HG02642 (cell line): ENCODE data around the gene NCOA7.
"Not testable (repeated sequence)": the region's sequence is repeated elsewhere in the genome, so short reads cannot be mapped to it uniquely, and the experiment has no call there.

Experiments used
- ATAC-seq: cut with Tn5 transposase; IDR thresholded peaks from one replicate; pipeline ENCODE4 v1.9.1; 2021; ENCODE audit warnings: mild to moderate bottlenecking; ENCODE audit not compliant: unreplicated experiment, poor library complexity

The NCOA7 gene

GRCh38 chr6:125832391-125833117 is 41.8 kb downstream of the NCOA7 start:
- peak; percentile 31 for ATAC-seq

- ATAC-seq: peak; percentile 75
Observed at GRCh38 chr6:125834348-125834747, 43.6 kb downstream of the NCOA7 start.

- ATAC-seq: no peak
Observed at GRCh38 chr6:125835221-125835744, 44.5 kb downstream of the NCOA7 start.

- ATAC-seq: no peak
Observed at GRCh38 chr6:125836466-125836865, 45.7 kb downstream of the NCOA7 start.

GRCh38 chr6:125839471-125839870 is 48.7 kb downstream of the NCOA7 start:
- no peak for ATAC-seq

- ATAC-seq: no peak
Observed at GRCh38 chr6:125839879-125840278, 49.1 kb downstream of the NCOA7 start.

- ATAC-seq: no peak
Observed at GRCh38 chr6:125841356-125842090, 50.8 kb downstream of the NCOA7 start.

- ATAC-seq: no peak
Observed at GRCh38 chr6:125842091-125842626, 51.4 kb downstream of the NCOA7 start.

GRCh38 chr6:125843593-125843992 is 52.8 kb downstream of the NCOA7 start:
- ATAC-seq: no peak

- ATAC-seq: no peak
Observed at GRCh38 chr6:125844989-125845388, 54.2 kb downstream of the NCOA7 start.

GRCh38 chr6:125846292-125847024 is 55.7 kb downstream of the NCOA7 start:
- no peak for ATAC-seq

GRCh38 chr6:125848286-125848685 is 57.5 kb downstream of the NCOA7 start:
- ATAC-seq: not testable (repeated sequence)

- ATAC-seq: no peak
Observed at GRCh38 chr6:125850361-125850760, 59.6 kb downstream of the NCOA7 start.

GRCh38 chr6:125852587-125852986 is 61.8 kb downstream of the NCOA7 start:
- no peak for ATAC-seq

- no peak for ATAC-seq
Observed at GRCh38 chr6:125853168-125853567, 62.4 kb downstream of the NCOA7 start.

- no peak for ATAC-seq
Observed at GRCh38 chr6:125853756-125854155, 63.0 kb downstream of the NCOA7 start.

- ATAC-seq: no peak
Observed at GRCh38 chr6:125854355-125854754, 63.6 kb downstream of the NCOA7 start.

GRCh38 chr6:125855783-125856182 is 65.0 kb downstream of the NCOA7 start:
- ATAC-seq: no peak

- no peak for ATAC-seq
Observed at GRCh38 chr6:125857846-125858245, 67.1 kb downstream of the NCOA7 start.

- ATAC-seq: peak; percentile 86
Observed at GRCh38 chr6:125858427-125859320, 67.9 kb downstream of the NCOA7 start.
